Trophoblast cell (in vitro differentiated cells and primary cell): ENCODE data around the gene TFF3.

ENCODE experiments used
- DNase-seq, 2 donors: peaks; one replicate each; pipeline ENCODE4 v3.0.0-alpha.2; 2016
- H2AFZ ChIP-seq: 2 replicates; pipeline ENCODE4 v1.6.1; 2013; ENCODE audit warnings: low read length, moderate library complexity, mild to moderate bottlenecking; ENCODE audit not compliant: insufficient read depth, poor library complexity
- H2AK5ac ChIP-seq: 2 replicates; pipeline ENCODE4 v1.6.1; 2013; ENCODE audit warnings: mild to moderate bottlenecking, low read length
- H2BK120ac ChIP-seq: 2 replicates; pipeline ENCODE4 v1.6.1; 2013; ENCODE audit warnings: low read length, mild to moderate bottlenecking, moderate library complexity; ENCODE audit not compliant: insufficient read depth, poor library complexity
- H2BK12ac ChIP-seq: 2 replicates; pipeline ENCODE4 v1.6.1; 2013; ENCODE audit warnings: mild to moderate bottlenecking, low read length, moderate library complexity
- H2BK5ac ChIP-seq: 2 replicates; pipeline ENCODE4 v1.6.1; 2013; ENCODE audit warnings: low read length, low read depth, moderate library complexity, mild to moderate bottlenecking; ENCODE audit not compliant: poor library complexity
- H3K14ac ChIP-seq: 2 replicates; pipeline ENCODE4 v1.6.1; 2013; ENCODE audit warnings: mild to moderate bottlenecking, low read length
- H3K18ac ChIP-seq: 2 replicates; pipeline ENCODE4 v1.6.1; 2013; ENCODE audit warnings: mild to moderate bottlenecking, low read length
- H3K23ac ChIP-seq: 2 replicates; pipeline ENCODE4 v1.6.1; 2013; ENCODE audit warnings: low read length
- H3K27ac ChIP-seq: 2 replicates; pipeline ENCODE4 v1.5.1; 2013; ENCODE audit warnings: low read depth, mild to moderate bottlenecking, inconsistent platforms, low read length, moderate library complexity
- H3K27me3 ChIP-seq: 2 replicates; pipeline ENCODE4 v1.6.1; 2013; ENCODE audit warnings: inconsistent platforms, mild to moderate bottlenecking, low read length, moderate library complexity; ENCODE audit not compliant: insufficient read depth
- H3K36me3 ChIP-seq, 2 experiments: 1 replicate in 1 of 2; 2 replicates in 1 of 2; pipeline ENCODE4 v1.6.1; 2013; ENCODE audit warnings: low read length in 2 of 2, mild to moderate bottlenecking in 2 of 2, moderate library complexity in 1 of 2; ENCODE audit not compliant: insufficient read depth in 2 of 2, control insufficient read depth in 1 of 2
- H3K4ac ChIP-seq: 2 replicates; pipeline ENCODE4 v1.6.1; 2013; ENCODE audit warnings: low read depth, mild to moderate bottlenecking, low read length, moderate library complexity
- H3K4me1 ChIP-seq, 2 experiments: 1 replicate in 1 of 2; 2 replicates in 1 of 2; pipeline ENCODE4 v1.6.1; 2013; ENCODE audit warnings: low read length in 2 of 2, mild to moderate bottlenecking in 2 of 2, moderate library complexity in 1 of 2; ENCODE audit not compliant: insufficient read depth in 2 of 2, control insufficient read depth in 1 of 2
- H3K4me2 ChIP-seq: 2 replicates; pipeline ENCODE4 v1.6.1; 2013; ENCODE audit warnings: inconsistent platforms, mild to moderate bottlenecking, low read length, moderate library complexity
- H3K4me3 ChIP-seq: 2 replicates; pipeline ENCODE4 v1.5.1; 2013; ENCODE audit warnings: mild to moderate bottlenecking, low read depth, low read length, inconsistent platforms
- H3K79me1 ChIP-seq: one replicate; pipeline ENCODE4 v1.6.1; 2013; ENCODE audit warnings: low read length
- H3K79me2 ChIP-seq: 2 replicates; pipeline ENCODE4 v1.6.1; 2013; ENCODE audit warnings: low read length, mild to moderate bottlenecking; ENCODE audit not compliant: control insufficient read depth, insufficient read depth, poor library complexity
- H3K9ac ChIP-seq: 2 replicates; pipeline ENCODE4 v1.6.1; 2013; ENCODE audit warnings: mild to moderate bottlenecking, low read length
- H3K9me3 ChIP-seq: 2 replicates; pipeline ENCODE4 v1.6.1; 2013; ENCODE audit warnings: low read depth, mild to moderate bottlenecking, control low read depth, inconsistent platforms, low read length; ENCODE audit not compliant: insufficient read depth
- H4K12ac ChIP-seq: 2 replicates; pipeline ENCODE4 v1.6.1; 2013; ENCODE audit warnings: low read depth, mild to moderate bottlenecking, low read length, moderate library complexity
- H4K8ac ChIP-seq: 2 replicates; pipeline ENCODE4 v1.6.1; 2013; ENCODE audit warnings: low read depth, mild to moderate bottlenecking, low read length, moderate library complexity
- H4K91ac ChIP-seq: one replicate; pipeline ENCODE4 v1.6.1; 2013; ENCODE audit warnings: low read depth, mild to moderate bottlenecking, low read length, moderate library complexity
- WGBS: extraction: QIAGEN DNeasy Blood & Tissue Kit; methylation state at CpG from one replicate; pipeline ENCODE4 v1.1.7; 2013; ENCODE audit warnings: missing lambda C conversion rate; ENCODE audit not compliant: insufficient read length, insufficient coverage; ENCODE audit errors: extremely low coverage; 5-methylcytosine and 5-hydroxymethylcytosine counted together

The TFF3 gene

GRCh38 chr21:42338729-42339715 is 23.8 kb upstream of the TFF3 start:
- Histone ChIP-seq H3K27me3 (no peaks in the 10 kb centered on the region), H2AK5ac (no peak overlapping the region), H3K79me1 (no peaks in the 10 kb centered on the region), H2BK12ac (no peak overlapping the region), H3K36me3 (no peaks in the 10 kb centered on the region), H3K9ac (no peak overlapping the region), H3K4ac (no peak overlapping the region), H2BK120ac (no peak overlapping the region), H3K14ac (no peak overlapping the region), H3K4me3 (no peak overlapping the region), H2BK5ac (no peak overlapping the region), H3K27ac (no peak overlapping the region), H3K4me1 (peaks cover 0 to 3% of the 10 kb centered on the region in 2 experiments), H3K79me2 (no peaks in the 10 kb centered on the region), H4K12ac (no peak overlapping the region), H2AFZ (no peak overlapping the region), H3K9me3 (no peaks in the 10 kb centered on the region), H3K4me2 (no peak overlapping the region), H3K23ac (no peak overlapping the region), H4K91ac (no peak overlapping the region), H4K8ac (no peak overlapping the region), H3K18ac (no peak overlapping the region)
- no CpG with 5 or more reads among the region's 17 CpGs for WGBS
- DNase-seq, result no peak

GRCh38 chr21:42337830-42338728 is 22.9 kb upstream of the TFF3 start:
- no peak overlapping the region for H2AK5ac ChIP-seq
- no peak overlapping the region for H3K23ac ChIP-seq
- H2BK12ac ChIP-seq, result no peak overlapping the region
- no peak overlapping the region for H3K18ac ChIP-seq
- no peaks in the 10 kb centered on the region for H3K36me3 ChIP-seq
- no peak overlapping the region for H2BK120ac ChIP-seq
- H3K9me3 ChIP-seq, result no peaks in the 10 kb centered on the region
- H3K9ac ChIP-seq, result no peak overlapping the region
- no peak overlapping the region for H2AFZ ChIP-seq
- no peak overlapping the region for H4K12ac ChIP-seq
- H4K91ac ChIP-seq, result no peak overlapping the region
- no peak overlapping the region for H3K4me3 ChIP-seq
- no peaks in the 10 kb centered on the region for H3K27me3 ChIP-seq
- H3K79me2 ChIP-seq, result no peaks in the 10 kb centered on the region
- no peaks in the 10 kb centered on the region for H3K79me1 ChIP-seq
- peaks cover 0 to 3% of the 10 kb centered on the region in 2 experiments for H3K4me1 ChIP-seq
- no peak overlapping the region for H3K27ac ChIP-seq
- WGBS, result no CpG with 5 or more reads among the region's 23 CpGs
- DNase-seq, result peak; percentile 14 to 54
- H4K8ac ChIP-seq, result no peak overlapping the region
- H2BK5ac ChIP-seq, result no peak overlapping the region
- H3K4ac ChIP-seq, result no peak overlapping the region
- no peak overlapping the region for H3K14ac ChIP-seq
- H3K4me2 ChIP-seq, result no peak overlapping the region

- Histone ChIP-seq H3K4me1 (peaks cover 0 to 3% of the 10 kb centered on the region in 2 experiments), H4K12ac (no peak overlapping the region), H3K18ac (no peak overlapping the region), H3K27me3 (no peaks in the 10 kb centered on the region), H3K4me3 (no peak overlapping the region), H2BK120ac (no peak overlapping the region), H3K27ac (no peak overlapping the region), H3K36me3 (no peaks in the 10 kb centered on the region), H2AFZ (no peak overlapping the region), H3K79me1 (no peaks in the 10 kb centered on the region), H2BK12ac (no peak overlapping the region), H3K79me2 (no peaks in the 10 kb centered on the region), H2BK5ac (no peak overlapping the region), H4K8ac (no peak overlapping the region), H3K14ac (no peak overlapping the region), H3K4me2 (no peak overlapping the region), H3K23ac (no peak overlapping the region), H2AK5ac (no peak overlapping the region), H4K91ac (no peak overlapping the region), H3K9me3 (peaks cover 3% of the 10 kb centered on the region), H3K4ac (no peak overlapping the region), H3K9ac (no peak overlapping the region)
- DNase-seq, result no peak
- WGBS, result no CpG with 5 or more reads among the region's 4 CpGs
Measured at GRCh38 chr21:42337276-42337675, 22.1 kb upstream of the TFF3 start.

GRCh38 chr21:42336054-42336453 is 20.8 kb upstream of the TFF3 start:
- Histone ChIP-seq H2BK12ac (no peak overlapping the region), H2AFZ (no peak overlapping the region), H3K27me3 (no peaks in the 10 kb centered on the region), H3K9me3 (peaks cover 5% of the 10 kb centered on the region), H3K9ac (no peak overlapping the region), H3K4me3 (no peak overlapping the region), H3K4ac (no peak overlapping the region), H4K12ac (no peak overlapping the region), H3K4me2 (peak overlapping the region; percentile 23), H3K14ac (no peak overlapping the region), H3K23ac (no peak overlapping the region), H2BK5ac (no peak overlapping the region), H3K27ac (no peak overlapping the region), H2AK5ac (no peak overlapping the region), H4K8ac (no peak overlapping the region), H3K36me3 (no peaks in the 10 kb centered on the region), H4K91ac (no peak overlapping the region), H3K18ac (no peak overlapping the region), H2BK120ac (no peak overlapping the region), H3K79me2 (no peaks in the 10 kb centered on the region), H3K79me1 (no peaks in the 10 kb centered on the region), H3K4me1 (peaks cover 0 to 3% of the 10 kb centered on the region in 2 experiments)
- peak in 1 of 2 donors; percentile 44 for DNase-seq
- no CpG with 5 or more reads among the region's 10 CpGs for WGBS
